Brain pericyte (primary cell): ENCODE results near the gene DEFB116.
"Not testable (repeated sequence)": the region's sequence is repeated elsewhere in the genome, so short reads cannot be mapped to it uniquely, and the experiment has no call there.

ENCODE experiments used
- DNase-seq: peaks from one replicate; pipeline ENCODE4 v3.0.0-alpha.2; 2012; ENCODE audit warnings: low read depth, low spot score

The DEFB116 gene, protein sequence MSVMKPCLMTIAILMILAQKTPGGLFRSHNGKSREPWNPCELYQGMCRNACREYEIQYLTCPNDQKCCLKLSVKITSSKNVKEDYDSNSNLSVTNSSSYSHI

DNA sequence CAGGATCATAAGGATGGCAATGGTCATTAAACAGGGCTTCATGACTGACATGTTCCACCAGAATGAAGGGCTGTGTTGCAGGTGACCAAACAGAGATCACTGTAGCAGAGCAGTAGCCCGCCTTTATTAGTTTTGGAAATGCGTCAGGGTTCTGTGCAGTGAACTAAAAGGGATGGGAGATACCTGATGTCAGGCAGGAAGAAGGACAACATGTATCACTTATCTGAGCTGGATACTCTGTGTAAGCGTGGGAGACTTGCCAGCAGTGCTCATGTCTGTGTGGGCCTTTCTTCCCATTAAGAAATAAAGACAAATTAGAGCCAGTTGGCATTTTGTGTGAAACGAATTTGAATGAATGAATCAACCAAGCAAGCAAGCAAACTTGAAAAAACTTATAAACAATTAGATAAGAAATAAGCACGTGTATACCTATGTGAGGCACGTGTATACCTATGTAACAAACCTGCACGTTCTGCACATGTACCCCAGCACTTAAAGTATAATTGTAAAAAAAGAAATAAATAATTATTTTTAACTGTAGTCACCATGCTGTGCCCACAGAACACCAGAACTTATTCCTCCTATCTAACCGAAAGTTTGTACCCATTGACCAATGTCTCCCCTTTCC lies at the start of gene DEFB116:
Gene DEFB116, minus strand, starts transcription at position 51 of the 628 bp plus-strand sequence. Its CDS starts 0 bp downstream, at position 51.
- DNase-seq = no peak

DNA sequence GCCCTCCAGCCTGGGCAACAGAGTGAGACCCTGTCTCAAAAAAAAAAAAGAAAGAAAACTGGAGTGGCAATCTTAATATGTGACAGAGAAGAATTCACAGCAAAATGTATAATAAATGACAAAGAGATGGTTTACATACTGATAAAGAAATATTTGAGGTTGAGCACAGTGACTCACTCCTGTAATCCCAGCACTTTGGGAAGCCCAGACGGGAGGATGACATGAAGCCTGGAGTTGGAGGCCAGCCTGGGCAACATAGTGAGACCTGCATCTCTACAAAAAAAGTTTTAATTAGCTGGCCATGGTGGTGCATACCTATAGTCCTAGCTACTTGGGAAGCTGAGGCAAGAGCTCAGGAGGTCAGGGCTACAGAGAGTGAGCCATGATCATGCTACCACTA lies 47.6 kb upstream of the DEFB116 start:
- DNase-seq = no peak

GRCh38 chr20:31341470-31341869 lies 33.1 kb upstream of the DEFB116 start:
- DNase-seq = no peak

DNA sequence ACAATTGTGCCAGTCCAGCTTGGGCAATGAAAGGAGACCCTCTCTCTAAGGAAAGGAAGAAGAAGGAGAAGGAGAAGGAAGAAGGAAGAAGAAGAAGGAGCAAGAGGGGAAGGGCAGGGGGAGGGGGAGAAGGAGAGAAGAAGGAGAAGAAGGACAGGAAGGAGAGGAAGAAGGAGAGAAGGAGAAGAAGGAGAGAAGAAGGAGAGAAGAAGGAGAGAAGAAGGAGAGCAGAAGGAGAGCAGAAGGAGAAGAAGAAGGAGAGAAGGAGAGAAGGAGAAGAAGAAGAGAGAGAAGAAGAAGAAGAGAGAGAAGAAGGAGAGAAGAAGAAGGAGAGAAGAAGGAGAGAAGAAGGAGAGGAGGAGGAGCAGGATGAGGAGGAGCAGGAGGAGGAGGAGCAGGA lies 22.5 kb upstream of the DEFB116 start:
- no peak for DNase-seq

DNA sequence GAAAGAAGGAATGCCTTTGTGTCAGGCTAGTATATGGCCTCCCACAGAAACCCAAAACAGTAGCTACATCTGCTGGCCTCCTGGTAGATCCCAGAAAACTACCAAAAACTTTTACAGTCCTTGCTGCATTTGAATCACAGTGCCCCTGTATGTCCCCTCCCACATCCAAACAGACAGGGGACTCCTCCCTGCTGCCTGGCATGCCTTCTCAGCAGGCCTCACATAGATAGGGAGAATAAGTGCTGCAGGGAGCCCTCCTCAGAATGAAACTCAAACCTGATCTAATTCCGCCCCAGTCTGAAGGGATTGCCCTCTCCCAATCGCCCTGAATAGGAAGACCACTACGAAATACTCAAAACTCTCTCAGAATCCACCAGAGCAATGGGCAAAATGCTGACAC lies 14.1 kb upstream of the DEFB116 start:
- DNase-seq = no peak

- DNase-seq = not testable (repeated sequence)
These were observed 23.4 kb downstream of the DEFB116 start for GRCh38 chr20:31284964-31285363.

GRCh38 chr20:31278178-31278577 lies 30.2 kb downstream of the DEFB116 start:
- DNase-seq = no peak

DNA sequence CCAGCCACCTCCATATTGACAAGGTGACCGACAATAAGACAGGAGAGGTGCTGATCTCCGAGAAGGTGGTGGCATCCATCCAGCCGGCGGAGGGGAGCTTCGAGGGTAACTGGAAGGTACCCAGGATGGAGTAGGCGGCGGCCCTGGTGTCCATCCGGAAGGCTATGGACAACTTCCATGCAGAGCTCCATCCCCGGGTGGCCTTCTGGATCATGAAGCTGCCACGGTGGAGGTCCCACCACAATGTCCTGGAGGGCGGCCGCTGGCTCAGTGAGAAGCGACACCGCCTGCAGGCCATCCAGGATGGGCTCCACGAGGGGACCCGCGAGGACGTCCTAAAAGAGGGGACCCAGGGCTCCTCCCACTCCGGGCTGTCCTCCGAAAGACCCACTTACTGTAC lies 33.9 kb downstream of the DEFB116 start:
- DNase-seq = no peak

- DNase-seq = no peak
These were observed 48.0 kb downstream of the DEFB116 start for GRCh38 chr20:31260326-31260932.

GRCh38 chr20:31257364-31257763 lies 51.0 kb downstream of the DEFB116 start, which contains the start of gene DEFB115:
DEFB115 (plus strand) TSS chr20:31257664; CDS start chr20:31257664, 0 bp downstream.
- no peak for DNase-seq

- no peak for DNase-seq
These were observed 51.4 kb downstream of the DEFB116 start for GRCh38 chr20:31256959-31257358.
